ENCODE data around the gene MOCS2.

The MOCS2 gene

GRCh38 chr5:53089481-53089991 lies 20.0 kb downstream of the MOCS2 start:
- TF ChIP-seq CTCF (IDR thresholded peaks at IDR 0.05; ENCODE audit: control insufficient read depth, insufficient read depth, low read depth, low read length, missing control alignments), result no peak
- DNase-seq (ENCODE audit: low read depth), result no peak
- H3K4me3 ChIP-seq (ENCODE audit: control insufficient read depth, low read depth, low read length), result no peak overlapping the region

- TF ChIP-seq CTCF (IDR thresholded peaks at IDR 0.05; ENCODE audit: control insufficient read depth, insufficient read depth, low read depth, low read length, missing control alignments), result no peak
- DNase-seq (ENCODE audit: low read depth), result no peak
- H3K4me3 ChIP-seq (ENCODE audit: control insufficient read depth, low read depth, low read length), result no peak overlapping the region
These were observed 21.9 kb downstream of the MOCS2 start for GRCh38 chr5:53087621-53088121.

- TF ChIP-seq CTCF (IDR thresholded peaks at IDR 0.05; ENCODE audit: control insufficient read depth, insufficient read depth, low read depth, low read length, missing control alignments), result no peak
- DNase-seq (ENCODE audit: low read depth), result no peak
- no peak overlapping the region for H3K4me3 ChIP-seq (ENCODE audit: control insufficient read depth, low read depth, low read length)
These were observed 22.4 kb downstream of the MOCS2 start for GRCh38 chr5:53087171-53087570.

GRCh38 chr5:53084546-53085255 lies 24.9 kb downstream of the MOCS2 start:
- no peak overlapping the region for H3K4me3 ChIP-seq (ENCODE audit: control insufficient read depth, low read depth, low read length)
- no peak for TF ChIP-seq CTCF (IDR thresholded peaks at IDR 0.05; ENCODE audit: control insufficient read depth, insufficient read depth, low read depth, low read length, missing control alignments)
- no peak for DNase-seq (ENCODE audit: low read depth)

- no peak overlapping the region for H3K4me3 ChIP-seq (ENCODE audit: control insufficient read depth, low read depth, low read length)
- no peak for DNase-seq (ENCODE audit: low read depth)
- TF ChIP-seq CTCF (IDR thresholded peaks at IDR 0.05; ENCODE audit: control insufficient read depth, insufficient read depth, low read depth, low read length, missing control alignments), result no peak
These were observed 25.6 kb downstream of the MOCS2 start for GRCh38 chr5:53083927-53084326.

GRCh38 chr5:53080271-53080670 lies 29.3 kb downstream of the MOCS2 start:
- TF ChIP-seq CTCF (IDR thresholded peaks at IDR 0.05; ENCODE audit: control insufficient read depth, insufficient read depth, low read depth, low read length, missing control alignments), result no peak
- no peak overlapping the region for H3K4me3 ChIP-seq (ENCODE audit: control insufficient read depth, low read depth, low read length)
- no peak for DNase-seq (ENCODE audit: low read depth)

All from AG09309 (cell line).